Gastroesophageal sphincter (tissue), 3 donors: Measurements from ENCODE around the gene LRRTM4.

Experiments
- POLR2A ChIP-seq, 2 donors: fragments of 450-650 bp; IDR thresholded peaks; one replicate each; pipeline ENCODE4 v1.6.1; 2017; ENCODE audit warnings: antibody characterized with exemption in 2 of 2, mild to moderate bottlenecking in 2 of 2, moderate library complexity in 1 of 2
- POLR2AphosphoS5 ChIP-seq: sonication (generic); formaldehyde crosslinking; IDR thresholded peaks from one replicate; pipeline ENCODE4 v1.6.1; 2017; ENCODE audit warnings: antibody characterized with exemption
- TF ChIP-seq, protein P1 (sequence below), 4 experiments: fragments of 200-600 bp in 2 of 4; fragments of 450-650 bp in 2 of 4; sonication (generic) in 1 of 4; IDR thresholded peaks; one replicate each; pipeline ENCODE4 v1.5.1; 2017 to 2019; ENCODE audit warnings: antibody characterized with exemption in 4 of 4, mild to moderate bottlenecking in 2 of 4, moderate library complexity in 2 of 4

DNA sequence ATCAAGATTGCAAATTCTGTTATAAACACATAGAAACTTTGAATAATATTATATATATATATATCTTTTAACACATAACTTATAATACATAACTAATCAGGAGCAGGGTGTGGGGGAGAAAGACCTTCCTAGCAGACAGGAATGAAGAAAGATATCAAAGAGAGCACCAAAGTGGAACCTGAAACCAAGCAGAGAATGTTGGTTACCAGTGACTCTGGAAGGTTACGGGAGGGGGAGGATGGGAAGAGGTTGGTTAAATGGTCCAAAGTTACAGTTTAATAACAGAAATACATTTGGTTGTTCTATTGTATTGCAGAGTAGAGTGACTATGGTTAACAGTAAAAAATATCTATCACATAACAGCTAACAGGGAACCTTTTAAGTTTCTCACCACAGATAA is 366.7 kb downstream of the LRRTM4 start:
- TF ChIP-seq POLR2A (IDR thresholded peaks at IDR 0.05) = no peak
- TF ChIP-seq, protein P1, sequence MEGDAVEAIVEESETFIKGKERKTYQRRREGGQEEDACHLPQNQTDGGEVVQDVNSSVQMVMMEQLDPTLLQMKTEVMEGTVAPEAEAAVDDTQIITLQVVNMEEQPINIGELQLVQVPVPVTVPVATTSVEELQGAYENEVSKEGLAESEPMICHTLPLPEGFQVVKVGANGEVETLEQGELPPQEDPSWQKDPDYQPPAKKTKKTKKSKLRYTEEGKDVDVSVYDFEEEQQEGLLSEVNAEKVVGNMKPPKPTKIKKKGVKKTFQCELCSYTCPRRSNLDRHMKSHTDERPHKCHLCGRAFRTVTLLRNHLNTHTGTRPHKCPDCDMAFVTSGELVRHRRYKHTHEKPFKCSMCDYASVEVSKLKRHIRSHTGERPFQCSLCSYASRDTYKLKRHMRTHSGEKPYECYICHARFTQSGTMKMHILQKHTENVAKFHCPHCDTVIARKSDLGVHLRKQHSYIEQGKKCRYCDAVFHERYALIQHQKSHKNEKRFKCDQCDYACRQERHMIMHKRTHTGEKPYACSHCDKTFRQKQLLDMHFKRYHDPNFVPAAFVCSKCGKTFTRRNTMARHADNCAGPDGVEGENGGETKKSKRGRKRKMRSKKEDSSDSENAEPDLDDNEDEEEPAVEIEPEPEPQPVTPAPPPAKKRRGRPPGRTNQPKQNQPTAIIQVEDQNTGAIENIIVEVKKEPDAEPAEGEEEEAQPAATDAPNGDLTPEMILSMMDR (IDR thresholded peaks at IDR 0.05) = no peak
- TF ChIP-seq POLR2AphosphoS5 = no peak
